Astrocyte (in vitro differentiated cells and primary cell): ENCODE data around the gene DUSP16.

ENCODE experiments used
- EZH2 ChIP-seq: IDR thresholded peaks from 2 replicates; pipeline ENCODE4 v1.6.1; 2012; ENCODE audit warnings: mild to moderate bottlenecking, low read length, inconsistent platforms; ENCODE audit not compliant: insufficient read depth
- TF ChIP-seq, protein P1 (sequence below): IDR thresholded peaks from 2 replicates; pipeline ENCODE4 v1.5.1; 2011; ENCODE audit warnings: low read depth, mild to moderate bottlenecking, inconsistent platforms, low read length, moderate library complexity; ENCODE audit not compliant: insufficient read depth

DNA sequence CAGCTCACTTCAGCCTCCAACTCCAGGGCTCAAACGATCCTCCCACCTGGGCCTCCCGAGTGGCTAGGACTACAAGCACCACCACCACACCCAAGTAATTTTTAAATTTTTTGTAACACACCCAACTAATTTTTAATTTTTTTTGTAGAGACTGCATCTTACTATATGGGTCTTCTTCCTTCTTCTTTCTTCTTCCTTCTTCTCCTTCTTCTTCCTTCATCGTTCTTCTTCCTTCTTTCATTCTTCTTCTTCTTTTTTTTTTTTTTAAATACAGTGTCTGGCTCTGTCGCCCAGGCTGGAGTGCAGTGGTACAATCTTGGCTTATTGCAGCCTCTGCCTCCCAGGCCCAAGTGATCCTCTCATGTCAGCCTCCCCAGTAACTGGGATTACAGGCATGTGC lies 48.0 kb upstream of the DUSP16 start:
- no peak for TF ChIP-seq EZH2
- TF ChIP-seq, protein P1, sequence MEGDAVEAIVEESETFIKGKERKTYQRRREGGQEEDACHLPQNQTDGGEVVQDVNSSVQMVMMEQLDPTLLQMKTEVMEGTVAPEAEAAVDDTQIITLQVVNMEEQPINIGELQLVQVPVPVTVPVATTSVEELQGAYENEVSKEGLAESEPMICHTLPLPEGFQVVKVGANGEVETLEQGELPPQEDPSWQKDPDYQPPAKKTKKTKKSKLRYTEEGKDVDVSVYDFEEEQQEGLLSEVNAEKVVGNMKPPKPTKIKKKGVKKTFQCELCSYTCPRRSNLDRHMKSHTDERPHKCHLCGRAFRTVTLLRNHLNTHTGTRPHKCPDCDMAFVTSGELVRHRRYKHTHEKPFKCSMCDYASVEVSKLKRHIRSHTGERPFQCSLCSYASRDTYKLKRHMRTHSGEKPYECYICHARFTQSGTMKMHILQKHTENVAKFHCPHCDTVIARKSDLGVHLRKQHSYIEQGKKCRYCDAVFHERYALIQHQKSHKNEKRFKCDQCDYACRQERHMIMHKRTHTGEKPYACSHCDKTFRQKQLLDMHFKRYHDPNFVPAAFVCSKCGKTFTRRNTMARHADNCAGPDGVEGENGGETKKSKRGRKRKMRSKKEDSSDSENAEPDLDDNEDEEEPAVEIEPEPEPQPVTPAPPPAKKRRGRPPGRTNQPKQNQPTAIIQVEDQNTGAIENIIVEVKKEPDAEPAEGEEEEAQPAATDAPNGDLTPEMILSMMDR, result no peak
